ENCODE data around the gene C16orf92.
A peak's percentile ranks its signal among the peaks of the same experiment; 100 is the strongest.

Gene C16orf92

GRCh38 chr16:30022887-30023286, at the start of gene C16orf92:
Gene C16orf92, plus strand, starts transcription at chr16:30023198. Its CDS starts 143 bp downstream, at chr16:30023341.
- no peak for FAIRE-seq
- no peak for DNase-seq (ENCODE audit: low spot score)

GRCh38 chr16:29973384-29974246, 49.4 kb upstream of the C16orf92 start, which contains the start of gene TAOK2:
Gene TAOK2, plus strand, starts transcription at chr16:29973868. Its CDS starts 3,905 bp downstream, at chr16:29977773.
- no peak for FAIRE-seq
- peak; percentile 97 for DNase-seq (ENCODE audit: low spot score)

- DNase-seq (ENCODE audit: low spot score), result no peak
- FAIRE-seq, result no peak
These were observed 48.5 kb upstream of the C16orf92 start for GRCh38 chr16:29974291-29975133.

- FAIRE-seq, result no peak
- no peak for DNase-seq (ENCODE audit: low spot score)
These were observed 47.9 kb upstream of the C16orf92 start for GRCh38 chr16:29975134-29975538.

GRCh38 chr16:29975811-29976511, 47.0 kb upstream of the C16orf92 start:
- FAIRE-seq (no peak), DNase-seq (ENCODE audit: low spot score) (no peak)

- no peak for FAIRE-seq
- no peak for DNase-seq (ENCODE audit: low spot score)
These were observed 45.8 kb upstream of the C16orf92 start for GRCh38 chr16:29977063-29977825.

GRCh38 chr16:29978081-29978480, 44.9 kb upstream of the C16orf92 start:
- FAIRE-seq (no peak), DNase-seq (ENCODE audit: low spot score) (no peak)

- DNase-seq (ENCODE audit: low spot score), result no peak
- no peak for FAIRE-seq
These were observed 44.3 kb upstream of the C16orf92 start for GRCh38 chr16:29978564-29979270.

- no peak for DNase-seq (ENCODE audit: low spot score)
- FAIRE-seq, result no peak
These were observed 40.2 kb upstream of the C16orf92 start for GRCh38 chr16:29982560-29983419.

GRCh38 chr16:29983420-29984136, 39.4 kb upstream of the C16orf92 start:
- DNase-seq (ENCODE audit: low spot score), result no peak
- FAIRE-seq, result no peak

GRCh38 chr16:29984137-29984763, 38.7 kb upstream of the C16orf92 start:
- FAIRE-seq, result no peak

GRCh38 chr16:29984764-29985147, 38.2 kb upstream of the C16orf92 start:
- FAIRE-seq (no peak), DNase-seq (ENCODE audit: low spot score) (no peak)

More at GRCh38 chr16:29984137-29984763, 38.7 kb upstream of the C16orf92 start:
- DNase-seq (ENCODE audit: low spot score), result no peak

GRCh38 chr16:29985271-29985811, 37.7 kb upstream of the C16orf92 start:
- FAIRE-seq (no peak), DNase-seq (ENCODE audit: low spot score) (no peak)

GRCh38 chr16:29986231-29986630, 36.8 kb upstream of the C16orf92 start:
- no peak for FAIRE-seq
- DNase-seq (ENCODE audit: low spot score), result no peak

- no peak for FAIRE-seq
- no peak for DNase-seq (ENCODE audit: low spot score)
These were observed 36.1 kb upstream of the C16orf92 start for GRCh38 chr16:29986931-29987330.

GRCh38 chr16:29987371-29988085, 35.5 kb upstream of the C16orf92 start:
- FAIRE-seq (no peak), DNase-seq (ENCODE audit: low spot score) (no peak)
